B cell (primary cell): ENCODE measurements around the gene S100A5. TPM values are rescaled to one million over a fixed set of nuclear protein-coding genes. Genes with fewer than 3 reads are reported as not detected.

Experiments
- ATAC-seq: fragments of 200-7000 bp; cut with Tn5 transposase; one replicate; pipeline ENCODE4 v1.10.0; 2021; ENCODE audit warnings: low read depth, mild to moderate bottlenecking, moderate number of reproducible peaks, moderate library complexity
- CTCF ChIA-PET: fragments of 350-600 bp; sonication (Branson Sonifier 250); formaldehyde crosslinking; loops from one replicate; lab custom pipeline; 2021; ENCODE audit warnings: antibody characterized with exemption, inconsistent platforms; lab: Charles Lee
- POLR2A ChIA-PET: fragments of 350-600 bp; sonication (Branson Sonifier 250); formaldehyde crosslinking; loops from one replicate; lab custom pipeline; 2021; ENCODE audit warnings: antibody characterized with exemption; lab: Charles Lee
- DNase-seq: peaks from one replicate; pipeline ENCODE4 v3.0.0; 2013
- H2AFZ ChIP-seq: 2 replicates; pipeline ENCODE4 v1.6.1; 2012; ENCODE audit warnings: mild to moderate bottlenecking, low read depth, low read length; ENCODE audit not compliant: insufficient read depth, poor library complexity, severe bottlenecking
- H3K27ac ChIP-seq, 2 donors: 1 replicate in 1 of 2; 2 replicates in 1 of 2; pipeline ENCODE4 v1.5.1; 2012 to 2013; ENCODE audit warnings: low read length in 2 of 2, mild to moderate bottlenecking in 2 of 2, moderate library complexity in 1 of 2
- H3K27me3 ChIP-seq, 4 experiments: fragments of 200-600 bp in 1 of 4; sonication (generic) in 1 of 4; replicated peaks in 1 of 4; 1 replicate in 2 of 4; 2 replicates in 2 of 4; pipeline versions ENCODE4 v1.6.1 to v1.7.0; 2013 to 2016; ENCODE audit warnings: low read length in 3 of 4, mild to moderate bottlenecking in 2 of 4, mixed read lengths in 1 of 4, moderate library complexity in 1 of 4; ENCODE audit not compliant: insufficient read depth in 4 of 4, control insufficient read depth in 3 of 4; ENCODE audit errors: control extremely low read depth in 1 of 4
- H3K36me3 ChIP-seq, 2 experiments: replicated peaks in 1 of 2; 1 replicate in 1 of 2; 2 replicates in 1 of 2; pipeline versions ENCODE4 v1.6.1 to v1.7.1; 2013; ENCODE audit warnings: low read length in 1 of 2; ENCODE audit not compliant: insufficient read depth in 2 of 2, control insufficient read depth in 1 of 2; ENCODE audit errors: control extremely low read depth in 1 of 2, extremely low read depth in 1 of 2
- H3K4me1 ChIP-seq, 2 donors: fragments of 200-600 bp in 1 of 2; sonication (generic) in 1 of 2; 1 replicate in 1 of 2; 2 replicates in 1 of 2; pipeline versions ENCODE4 v1.5.1 to v1.6.1; 2013 to 2017; ENCODE audit warnings: low read length in 2 of 2; ENCODE audit not compliant: control insufficient read depth in 2 of 2, insufficient read depth in 2 of 2
- H3K4me2 ChIP-seq: replicated peaks from 2 replicates; pipeline ENCODE3; 2012; ENCODE audit warnings: mild to moderate bottlenecking, low read depth, low read length; ENCODE audit not compliant: poor library complexity, severe bottlenecking
- H3K4me3 ChIP-seq, 5 experiments: fragments of 200-600 bp in 1 of 5; sonication (generic) in 1 of 5; 1 replicate in 3 of 5; 2 replicates in 2 of 5; pipeline versions ENCODE4 v1.5.1 to v1.7.0; 2011 to 2016; ENCODE audit warnings: low read length in 4 of 5, mild to moderate bottlenecking in 4 of 5, low read depth in 2 of 5, control low read depth in 1 of 5, moderate library complexity in 1 of 5; ENCODE audit not compliant: insufficient read depth in 1 of 5; ENCODE audit errors: control extremely low read depth in 1 of 5, extremely low read depth in 1 of 5
- H3K79me2 ChIP-seq: fragments of 200-600 bp; sonication (generic); one replicate; pipeline ENCODE4 v1.6.0; 2016; ENCODE audit warnings: low read length; ENCODE audit not compliant: control insufficient read depth, insufficient read depth
- H3K9ac ChIP-seq: fragments of 200-600 bp; sonication (generic); 2 replicates; pipeline ENCODE4 v1.6.1; 2017; ENCODE audit warnings: mild to moderate bottlenecking, low read length, moderate library complexity
- H3K9me3 ChIP-seq, 3 donors: one replicate each; pipeline versions ENCODE4 v1.6.1 to v1.7.1; 2013; ENCODE audit warnings: low read length in 2 of 3; ENCODE audit not compliant: control insufficient read depth in 2 of 3, insufficient read depth in 1 of 3; ENCODE audit errors: control extremely low read depth in 1 of 3
- H4K20me1 ChIP-seq: 2 replicates; pipeline ENCODE4 v1.6.0; 2012; ENCODE audit warnings: mild to moderate bottlenecking, low read length; ENCODE audit not compliant: insufficient read depth, control insufficient read depth, poor library complexity, severe bottlenecking
- H3K27ac Mint-ChIP-seq: one replicate; pipeline ENCODE4 v1.8.0; 2021; ENCODE audit warnings: mixed read lengths
- H3K27me3 Mint-ChIP-seq: one replicate; pipeline ENCODE4 v1.8.0; 2021; ENCODE audit warnings: mixed read lengths
- H3K4me1 Mint-ChIP-seq: one replicate; pipeline ENCODE4 v1.8.0; 2021; ENCODE audit warnings: mixed read lengths
- H3K4me3 Mint-ChIP-seq: one replicate; pipeline ENCODE4 v1.8.0; 2021; ENCODE audit warnings: mixed read lengths
- H3K9me3 Mint-ChIP-seq: one replicate; pipeline ENCODE4 v1.8.0; 2022; ENCODE audit warnings: mixed read lengths; ENCODE audit not compliant: insufficient read depth
- EZH2 ChIP-seq: IDR thresholded peaks from 2 replicates; pipeline ENCODE4 v1.6.1; 2012; ENCODE audit warnings: borderline replicate concordance, low read depth, mild to moderate bottlenecking, moderate library complexity, low read length; ENCODE audit not compliant: insufficient read depth, poor library complexity, severe bottlenecking
- WGBS: methylation state at CpG from one replicate; pipeline ENCODE4 v1.1.5; 2013; ENCODE audit warnings: missing lambda C conversion rate; ENCODE audit not compliant: insufficient coverage; 5-methylcytosine and 5-hydroxymethylcytosine counted together
- intact Hi-C: fragments of 100-400 bp; cut with micrococcal nuclease; formaldehyde crosslinking; loops from one replicate; pipeline ENCODE4 v1.10.0; 2022
- polyA plus RNA-seq: library from polyadenylated mRNA; depleted of rRNA; stranded (reverse); fragments of >200 nt; gene quantifications from 2 replicates; pipeline ENCODE4 v1.2.3, GENCODE V29; 2012
- total RNA-seq, 2 donors: library from RNA; stranded (reverse); fragments of 120-200 nt in 1 of 2; gene quantifications; 1 replicate in 1 of 2; 2 replicates in 1 of 2; pipeline versions ENCODE4 v1.2.3 to v1.2.4, GENCODE V29; 2013 to 2022
- TF ChIP-seq, protein P1 (sequence below): fragments of 200-600 bp; IDR thresholded peaks from one replicate; pipeline ENCODE4 v1.8.0; 2022; ENCODE audit warnings: antibody characterized with exemption, mild to moderate bottlenecking

S100A5 gene
- total and polyA plus RNA-seq, 2 donors (not counting 1 experiment from before 2014, with no cell fraction given): 0.64 TPM; not detected in 1

DNA sequence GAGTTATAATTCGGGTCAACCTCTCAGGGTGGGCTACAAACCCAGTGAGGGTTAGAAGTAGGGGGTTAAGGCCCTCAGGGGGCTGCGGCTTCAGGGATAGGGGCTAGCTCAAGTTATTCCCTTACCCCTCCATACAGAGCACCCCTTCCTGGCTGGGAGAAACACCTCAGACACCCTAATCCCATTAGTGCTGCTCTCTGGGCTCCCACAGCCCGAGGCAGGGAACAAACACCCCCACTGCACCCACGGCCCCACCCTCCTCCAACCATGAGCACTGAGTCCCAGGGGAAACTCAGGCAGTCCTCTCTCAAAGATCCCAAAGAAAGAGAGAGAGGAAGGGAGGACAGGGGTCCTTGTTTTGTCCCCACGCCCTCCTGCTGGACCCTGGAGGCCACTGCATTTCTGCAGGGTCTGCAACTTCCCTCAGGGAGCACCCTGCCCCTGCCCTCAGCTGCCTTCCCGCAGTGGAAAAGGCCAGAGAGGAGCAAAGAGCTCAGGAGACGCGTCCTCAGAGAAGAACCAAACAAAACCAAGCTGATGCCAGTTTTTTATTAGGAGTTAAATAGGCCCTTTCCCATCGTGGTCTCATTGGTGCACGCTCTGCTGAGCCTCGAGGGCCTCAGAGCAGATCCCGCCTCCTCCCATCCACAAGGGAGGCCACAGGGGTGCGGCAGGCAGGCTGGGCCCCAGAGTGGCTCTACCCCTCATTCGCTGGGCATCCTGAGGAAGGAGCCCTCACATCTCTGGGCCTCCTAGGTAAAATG, 6.2 kb upstream of the S100A5 start:
- no peak overlapping the region for H2AFZ ChIP-seq
- peaks cover 9% of the 10 kb centered on the region for H3K27me3 Mint-ChIP-seq
- no peak overlapping the region for H3K4me3 ChIP-seq
- ATAC-seq: no peak
- no peaks in the 10 kb centered on the region for H3K9me3 ChIP-seq
- no peak overlapping the region for H3K4me2 ChIP-seq
- H3K36me3 ChIP-seq: peaks cover 0 to 2% of the 10 kb centered on the region in 2 experiments
- no peaks in the 10 kb centered on the region for H3K9me3 Mint-ChIP-seq
- peaks cover 0 to 5% (median 0%) of the 10 kb centered on the region in 4 experiments for H3K27me3 ChIP-seq
- ChIA-PET CTCF (interaction anchor here (0.8 to 7.5 kb wide), 2 partner anchors 14 to 36 kb away, joined by 7 to 59 read pairs; partner anchors contain the start of gene S100A6), POLR2A (no interaction called here)
- TF ChIP-seq EZH2: no peak
- TF ChIP-seq, protein P1, sequence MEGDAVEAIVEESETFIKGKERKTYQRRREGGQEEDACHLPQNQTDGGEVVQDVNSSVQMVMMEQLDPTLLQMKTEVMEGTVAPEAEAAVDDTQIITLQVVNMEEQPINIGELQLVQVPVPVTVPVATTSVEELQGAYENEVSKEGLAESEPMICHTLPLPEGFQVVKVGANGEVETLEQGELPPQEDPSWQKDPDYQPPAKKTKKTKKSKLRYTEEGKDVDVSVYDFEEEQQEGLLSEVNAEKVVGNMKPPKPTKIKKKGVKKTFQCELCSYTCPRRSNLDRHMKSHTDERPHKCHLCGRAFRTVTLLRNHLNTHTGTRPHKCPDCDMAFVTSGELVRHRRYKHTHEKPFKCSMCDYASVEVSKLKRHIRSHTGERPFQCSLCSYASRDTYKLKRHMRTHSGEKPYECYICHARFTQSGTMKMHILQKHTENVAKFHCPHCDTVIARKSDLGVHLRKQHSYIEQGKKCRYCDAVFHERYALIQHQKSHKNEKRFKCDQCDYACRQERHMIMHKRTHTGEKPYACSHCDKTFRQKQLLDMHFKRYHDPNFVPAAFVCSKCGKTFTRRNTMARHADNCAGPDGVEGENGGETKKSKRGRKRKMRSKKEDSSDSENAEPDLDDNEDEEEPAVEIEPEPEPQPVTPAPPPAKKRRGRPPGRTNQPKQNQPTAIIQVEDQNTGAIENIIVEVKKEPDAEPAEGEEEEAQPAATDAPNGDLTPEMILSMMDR: no peak
- H4K20me1 ChIP-seq: no peaks in the 10 kb centered on the region
- intact Hi-C loops: no loop called here
- peak overlapping the region; percentile 70 for H3K27ac Mint-ChIP-seq
- H3K4me1 Mint-ChIP-seq: peaks cover 37% of the 10 kb centered on the region
- no peak overlapping the region for H3K4me3 Mint-ChIP-seq
- no peaks in the 10 kb centered on the region for H3K79me2 ChIP-seq
- H3K4me1 ChIP-seq: peaks cover 22 to 28% of the 10 kb centered on the region in 2 donors
- no peak for DNase-seq
- H3K9ac ChIP-seq: no peak overlapping the region
- 68% methylated on average over 6 of the region's 14 CpGs for WGBS
- H3K27ac ChIP-seq: peak overlapping the region in 1 of 2 donors; percentile 82

DNA sequence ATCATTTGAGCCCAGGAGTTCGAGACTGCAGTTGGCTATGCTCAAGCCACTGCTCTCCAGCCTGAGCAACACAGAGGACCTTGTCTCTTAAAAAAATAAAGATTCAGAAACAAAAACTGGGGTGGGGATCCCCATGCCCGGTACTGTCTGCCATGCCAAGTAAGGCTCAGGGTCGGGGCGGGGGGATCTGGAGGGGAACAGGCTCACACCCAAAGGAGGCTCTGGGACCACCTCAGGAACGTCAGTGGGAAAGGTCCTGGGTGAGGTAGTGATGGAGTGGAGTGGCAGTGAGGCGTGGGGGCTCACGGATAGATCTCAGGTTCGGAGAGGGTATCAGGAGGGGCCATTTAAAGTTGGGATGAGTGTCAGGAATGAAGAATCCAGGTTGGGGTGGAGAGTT, 5.6 kb upstream of the S100A5 start:
- TF ChIP-seq, protein P1: no peak
- no peak for TF ChIP-seq EZH2
- peaks cover 0 to 2% of the 10 kb centered on the region in 2 experiments for H3K36me3 ChIP-seq
- intact Hi-C loops: no loop called here
- H3K9me3 Mint-ChIP-seq: no peaks in the 10 kb centered on the region
- H3K27me3 Mint-ChIP-seq: peaks cover 6% of the 10 kb centered on the region
- no peaks in the 10 kb centered on the region for H3K79me2 ChIP-seq
- H3K4me1 Mint-ChIP-seq: peaks cover 43% of the 10 kb centered on the region
- H3K4me2 ChIP-seq: peak overlapping the region; percentile 75
- H3K27ac ChIP-seq: peak overlapping the region; percentile 70 to 82
- ATAC-seq (no peak), DNase-seq (no peak)
- no peak overlapping the region for H3K4me3 Mint-ChIP-seq
- H3K9ac ChIP-seq: peak overlapping the region; percentile 55
- H3K27me3 ChIP-seq: peaks cover 0 to 5% (median 0%) of the 10 kb centered on the region in 4 experiments
- 94% methylated on average over 7 of the region's 8 CpGs for WGBS
- H3K4me1 ChIP-seq: peaks cover 25 to 32% of the 10 kb centered on the region in 2 donors
- H4K20me1 ChIP-seq: no peaks in the 10 kb centered on the region
- peak overlapping the region; percentile 70 for H3K27ac Mint-ChIP-seq
- H2AFZ ChIP-seq: peak overlapping the region; percentile 77
- CTCF ChIA-PET: interaction anchor here (0.8 to 7.5 kb wide), 4 partner anchors 13 to 440 kb away, joined by 5 to 59 read pairs (median 6); partner anchors contain the start of genes RAB13 and S100A6
- H3K4me3 ChIP-seq: no peak overlapping the region
- peaks cover 0 to under 1% (median 0%) of the 10 kb centered on the region in 3 donors for H3K9me3 ChIP-seq
- POLR2A ChIA-PET: interaction anchor here (2.3 kb wide), 1 partner anchor 11 kb away, joined by 20 read pairs; the partner anchor contains the start of gene S100A6
